Measurements from ENCODE around the gene MARK1. TPM values are rescaled to one million over a fixed set of nuclear protein-coding genes. Genes with fewer than 3 reads are reported as not detected.

MARK1 gene
- polyA plus RNA-seq, 1 of the 3 experiments (the other 2 are of a cell fraction): 3.1 TPM

DNA sequence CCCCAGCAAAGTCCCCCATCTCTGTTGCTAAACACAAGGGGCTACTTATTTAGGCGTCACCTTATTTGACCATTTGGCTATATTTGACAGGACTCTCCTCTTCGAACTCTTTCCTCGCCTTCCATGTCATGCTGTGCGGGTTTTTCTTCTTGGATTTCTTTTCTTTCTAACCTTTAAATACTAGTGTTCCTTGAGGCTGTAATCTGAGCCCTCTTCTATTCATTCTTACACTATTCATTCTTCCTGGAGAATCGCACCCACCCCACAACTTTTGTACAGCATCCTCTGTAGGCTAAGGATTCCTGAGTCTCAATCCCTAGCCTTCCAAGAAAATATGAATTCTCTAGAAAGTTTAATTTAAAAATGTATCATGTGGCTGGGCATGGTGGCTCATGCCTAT, 100.5 kb downstream of the MARK1 start:
- no peaks in the 10 kb centered on the region for H3K36me3 ChIP-seq (replicated peaks in 1 of 2; ENCODE audit: control insufficient read depth in 1 of 2, insufficient read depth in 2 of 2, low read length in 1 of 2)
- H3K4me2 ChIP-seq: no peak overlapping the region
- H3K27me3 ChIP-seq (ENCODE audit: insufficient read depth): no peaks in the 10 kb centered on the region
- no peak for TF ChIP-seq MEF2A (IDR thresholded peaks at IDR 0.05; ENCODE audit: borderline replicate concordance, low read depth)
- H3F3A ChIP-seq (replicated peaks; ENCODE audit: insufficient read depth): no peaks in the 10 kb centered on the region
- H3K4me1 ChIP-seq (ENCODE audit: control insufficient read depth in 1 of 2, insufficient read depth in 2 of 2, low read depth in 1 of 2, low read length in 1 of 2): no peaks in the 10 kb centered on the region
- 95% methylated on average over 5 of the region's 5 CpGs for WGBS (ENCODE audit: low lambda C conversion rate)
- no peak overlapping the region for H2AFZ ChIP-seq (ENCODE audit: low read depth)
- no peak for DNase-seq
- H3K9me3 ChIP-seq: no peaks in the 10 kb centered on the region
- H3K9me2 ChIP-seq: no peaks in the 10 kb centered on the region
- no peak overlapping the region for H3K27ac ChIP-seq (ENCODE audit: low read depth in 2 of 2, low read length in 1 of 2)
- ChIA-PET POLR2A (no interaction called here), CTCF (no interaction called here)
- H3K79me2 ChIP-seq (ENCODE audit: insufficient read depth): no peaks in the 10 kb centered on the region
- no peak overlapping the region for H3K4me3 ChIP-seq (ENCODE audit: low read depth in 2 of 2, low read length in 1 of 2)
- no peaks in the 10 kb centered on the region for H4K20me1 ChIP-seq (ENCODE audit: insufficient read depth)
- H3K9ac ChIP-seq: no peak overlapping the region

DNA sequence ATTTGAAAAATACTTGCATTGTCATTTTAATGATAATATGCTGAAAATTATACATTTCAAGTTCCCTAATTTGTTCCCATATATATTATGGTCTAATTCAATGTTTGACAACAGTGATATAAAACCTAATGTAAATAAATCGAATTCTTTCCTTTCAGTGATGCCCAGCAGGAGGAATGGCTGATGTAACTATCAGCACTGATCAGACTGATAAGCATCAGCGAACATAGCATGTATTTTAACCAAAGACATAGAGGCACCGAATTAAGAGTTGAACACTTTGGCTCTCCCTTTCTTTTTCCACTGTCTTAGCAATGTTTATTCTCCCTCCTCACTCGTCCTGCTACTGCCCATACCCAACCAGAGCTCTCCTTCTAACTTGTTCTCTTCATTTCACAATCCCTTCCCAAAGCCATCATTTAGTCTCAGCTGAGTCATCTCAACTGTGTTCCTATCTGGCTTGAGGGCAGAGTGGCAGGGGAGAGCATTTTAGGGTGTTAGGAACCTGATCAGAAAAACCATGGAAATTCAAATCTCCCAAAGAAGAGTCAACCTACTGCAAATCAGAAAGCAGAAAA, 103.4 kb downstream of the MARK1 start:
- H3K4me2 ChIP-seq: no peak overlapping the region
- 50% methylated on average over 4 of the region's 4 CpGs for WGBS (ENCODE audit: low lambda C conversion rate)

DNA sequence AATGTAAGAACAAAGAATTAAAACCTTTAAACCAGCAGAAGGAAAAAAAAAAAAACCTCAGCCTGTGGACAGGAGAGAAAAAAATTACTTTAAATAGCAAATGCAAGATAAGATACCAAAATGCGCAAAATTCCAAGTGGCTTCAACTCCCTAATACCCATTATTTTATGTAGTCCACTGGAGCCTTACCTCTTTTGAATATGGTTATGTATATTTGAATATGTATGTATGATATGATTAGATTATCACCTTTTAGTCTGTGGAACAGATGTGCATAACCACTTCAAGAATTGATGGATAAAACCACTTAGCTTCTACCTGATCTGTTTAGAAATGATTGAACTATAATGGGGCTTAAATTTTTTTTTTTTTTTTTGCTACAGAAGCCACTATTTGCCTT, 109.8 kb downstream of the MARK1 start:
- Histone ChIP-seq H2AFZ (ENCODE audit: low read depth) (no peak overlapping the region), H3K27ac (ENCODE audit: low read depth in 2 of 2, low read length in 1 of 2) (no peak overlapping the region), H3K9me3 (no peaks in the 10 kb centered on the region), H3K9me2 (no peaks in the 10 kb centered on the region), H4K20me1 (ENCODE audit: insufficient read depth) (no peaks in the 10 kb centered on the region), H3K4me3 (ENCODE audit: low read depth in 2 of 2, low read length in 1 of 2) (no peak overlapping the region), H3K4me2 (no peak overlapping the region), H3K4me1 (ENCODE audit: control insufficient read depth in 1 of 2, insufficient read depth in 2 of 2, low read depth in 1 of 2, low read length in 1 of 2) (no peaks in the 10 kb centered on the region), H3K79me2 (ENCODE audit: insufficient read depth) (no peaks in the 10 kb centered on the region), H3K9ac (no peak overlapping the region), H3K27me3 (ENCODE audit: insufficient read depth) (no peaks in the 10 kb centered on the region), H3K36me3 (replicated peaks in 1 of 2; ENCODE audit: control insufficient read depth in 1 of 2, insufficient read depth in 2 of 2, low read length in 1 of 2) (peaks cover 22 to 23% of the 10 kb centered on the region in 2 experiments), H3F3A (replicated peaks; ENCODE audit: insufficient read depth) (no peaks in the 10 kb centered on the region)
- CTCF ChIA-PET: no interaction called here
- 93% methylated on average over 1 of the region's 1 CpG for WGBS (ENCODE audit: low lambda C conversion rate)
- TF ChIP-seq, protein P1, sequence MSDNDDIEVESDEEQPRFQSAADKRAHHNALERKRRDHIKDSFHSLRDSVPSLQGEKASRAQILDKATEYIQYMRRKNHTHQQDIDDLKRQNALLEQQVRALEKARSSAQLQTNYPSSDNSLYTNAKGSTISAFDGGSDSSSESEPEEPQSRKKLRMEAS (IDR thresholded peaks at IDR 0.05; ENCODE audit: low read depth): no peak
- TF ChIP-seq RAD21 (IDR thresholded peaks at IDR 0.05; ENCODE audit: low read length): no peak
- TF ChIP-seq NFIC (IDR thresholded peaks at IDR 0.05; ENCODE audit: borderline replicate concordance): no peak
- no peak for TF ChIP-seq RCOR1 (IDR thresholded peaks at IDR 0.05; ENCODE audit: low read length)
- no peak for TF ChIP-seq TCF12 (IDR thresholded peaks at IDR 0.05)
- no peak for TF ChIP-seq JUND (IDR thresholded peaks at IDR 0.05)
- TF ChIP-seq, protein P2, sequence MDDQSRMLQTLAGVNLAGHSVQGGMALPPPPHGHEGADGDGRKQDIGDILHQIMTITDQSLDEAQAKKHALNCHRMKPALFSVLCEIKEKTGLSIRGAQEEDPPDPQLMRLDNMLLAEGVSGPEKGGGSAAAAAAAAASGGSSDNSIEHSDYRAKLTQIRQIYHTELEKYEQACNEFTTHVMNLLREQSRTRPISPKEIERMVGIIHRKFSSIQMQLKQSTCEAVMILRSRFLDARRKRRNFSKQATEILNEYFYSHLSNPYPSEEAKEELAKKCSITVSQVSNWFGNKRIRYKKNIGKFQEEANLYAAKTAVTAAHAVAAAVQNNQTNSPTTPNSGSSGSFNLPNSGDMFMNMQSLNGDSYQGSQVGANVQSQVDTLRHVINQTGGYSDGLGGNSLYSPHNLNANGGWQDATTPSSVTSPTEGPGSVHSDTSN (IDR thresholded peaks at IDR 0.05): no peak
- TF ChIP-seq TAF1 (IDR thresholded peaks at IDR 0.05; ENCODE audit: borderline replicate concordance, low read depth, low read length): no peak
- no peak for TF ChIP-seq NRF1 (IDR thresholded peaks at IDR 0.05; ENCODE audit: low read depth, low read length)
- TF ChIP-seq, protein P3, sequence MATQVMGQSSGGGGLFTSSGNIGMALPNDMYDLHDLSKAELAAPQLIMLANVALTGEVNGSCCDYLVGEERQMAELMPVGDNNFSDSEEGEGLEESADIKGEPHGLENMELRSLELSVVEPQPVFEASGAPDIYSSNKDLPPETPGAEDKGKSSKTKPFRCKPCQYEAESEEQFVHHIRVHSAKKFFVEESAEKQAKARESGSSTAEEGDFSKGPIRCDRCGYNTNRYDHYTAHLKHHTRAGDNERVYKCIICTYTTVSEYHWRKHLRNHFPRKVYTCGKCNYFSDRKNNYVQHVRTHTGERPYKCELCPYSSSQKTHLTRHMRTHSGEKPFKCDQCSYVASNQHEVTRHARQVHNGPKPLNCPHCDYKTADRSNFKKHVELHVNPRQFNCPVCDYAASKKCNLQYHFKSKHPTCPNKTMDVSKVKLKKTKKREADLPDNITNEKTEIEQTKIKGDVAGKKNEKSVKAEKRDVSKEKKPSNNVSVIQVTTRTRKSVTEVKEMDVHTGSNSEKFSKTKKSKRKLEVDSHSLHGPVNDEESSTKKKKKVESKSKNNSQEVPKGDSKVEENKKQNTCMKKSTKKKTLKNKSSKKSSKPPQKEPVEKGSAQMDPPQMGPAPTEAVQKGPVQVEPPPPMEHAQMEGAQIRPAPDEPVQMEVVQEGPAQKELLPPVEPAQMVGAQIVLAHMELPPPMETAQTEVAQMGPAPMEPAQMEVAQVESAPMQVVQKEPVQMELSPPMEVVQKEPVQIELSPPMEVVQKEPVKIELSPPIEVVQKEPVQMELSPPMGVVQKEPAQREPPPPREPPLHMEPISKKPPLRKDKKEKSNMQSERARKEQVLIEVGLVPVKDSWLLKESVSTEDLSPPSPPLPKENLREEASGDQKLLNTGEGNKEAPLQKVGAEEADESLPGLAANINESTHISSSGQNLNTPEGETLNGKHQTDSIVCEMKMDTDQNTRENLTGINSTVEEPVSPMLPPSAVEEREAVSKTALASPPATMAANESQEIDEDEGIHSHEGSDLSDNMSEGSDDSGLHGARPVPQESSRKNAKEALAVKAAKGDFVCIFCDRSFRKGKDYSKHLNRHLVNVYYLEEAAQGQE (IDR thresholded peaks at IDR 0.05; ENCODE audit: low read depth, low read length): no peak
- POLR2A ChIA-PET: no interaction called here
- DNase-seq: peak; percentile 4

More for the DNA sequence above, 103.4 kb downstream of the MARK1 start:
- Histone ChIP-seq H3K9me3 (no peaks in the 10 kb centered on the region), H3K36me3 (replicated peaks in 1 of 2; ENCODE audit: control insufficient read depth in 1 of 2, insufficient read depth in 2 of 2, low read length in 1 of 2) (peaks cover 6 to 11% of the 10 kb centered on the region in 2 experiments), H3K9ac (no peak overlapping the region), H3K27me3 (ENCODE audit: insufficient read depth) (no peaks in the 10 kb centered on the region), H3K27ac (ENCODE audit: low read depth in 2 of 2, low read length in 1 of 2) (no peak overlapping the region), H3K4me3 (ENCODE audit: low read depth in 2 of 2, low read length in 1 of 2) (no peak overlapping the region), H3K9me2 (no peaks in the 10 kb centered on the region), H3F3A (replicated peaks; ENCODE audit: insufficient read depth) (no peaks in the 10 kb centered on the region), H3K79me2 (ENCODE audit: insufficient read depth) (no peaks in the 10 kb centered on the region), H3K4me1 (ENCODE audit: control insufficient read depth in 1 of 2, insufficient read depth in 2 of 2, low read depth in 1 of 2, low read length in 1 of 2) (no peaks in the 10 kb centered on the region), H4K20me1 (ENCODE audit: insufficient read depth) (no peaks in the 10 kb centered on the region), H2AFZ (ENCODE audit: low read depth) (no peak overlapping the region)
- DNase-seq: no peak
- TF ChIP-seq EP300 (IDR thresholded peaks at IDR 0.05; ENCODE audit: borderline replicate concordance in 1 of 2, low read depth in 1 of 2, low read length in 1 of 2) (no peak), FOSL2 (IDR thresholded peaks at IDR 0.05; ENCODE audit: borderline replicate concordance, low read depth) (no peak), SMC3 (IDR thresholded peaks at IDR 0.05; ENCODE audit: low read depth, low read length) (no peak), RAD21 (IDR thresholded peaks at IDR 0.05; ENCODE audit: low read length) (no peak), TCF12 (IDR thresholded peaks at IDR 0.05) (no peak)
- TF ChIP-seq, protein P4, sequence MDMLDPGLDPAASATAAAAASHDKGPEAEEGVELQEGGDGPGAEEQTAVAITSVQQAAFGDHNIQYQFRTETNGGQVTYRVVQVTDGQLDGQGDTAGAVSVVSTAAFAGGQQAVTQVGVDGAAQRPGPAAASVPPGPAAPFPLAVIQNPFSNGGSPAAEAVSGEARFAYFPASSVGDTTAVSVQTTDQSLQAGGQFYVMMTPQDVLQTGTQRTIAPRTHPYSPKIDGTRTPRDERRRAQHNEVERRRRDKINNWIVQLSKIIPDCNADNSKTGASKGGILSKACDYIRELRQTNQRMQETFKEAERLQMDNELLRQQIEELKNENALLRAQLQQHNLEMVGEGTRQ (IDR thresholded peaks at IDR 0.05; ENCODE audit: borderline replicate concordance, low read depth, low read length): no peak
- TF ChIP-seq, protein P5, sequence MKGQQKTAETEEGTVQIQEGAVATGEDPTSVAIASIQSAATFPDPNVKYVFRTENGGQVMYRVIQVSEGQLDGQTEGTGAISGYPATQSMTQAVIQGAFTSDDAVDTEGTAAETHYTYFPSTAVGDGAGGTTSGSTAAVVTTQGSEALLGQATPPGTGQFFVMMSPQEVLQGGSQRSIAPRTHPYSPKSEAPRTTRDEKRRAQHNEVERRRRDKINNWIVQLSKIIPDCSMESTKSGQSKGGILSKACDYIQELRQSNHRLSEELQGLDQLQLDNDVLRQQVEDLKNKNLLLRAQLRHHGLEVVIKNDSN (IDR thresholded peaks at IDR 0.05; ENCODE audit: borderline replicate concordance, low read depth): no peak
- ChIA-PET POLR2A (no interaction called here), CTCF (no interaction called here)

Measured in SK-N-SH (cell line).